Stimulated activated CD4-positive, alpha-beta T cell treated with anti-CD3 and anti-CD28 coated beads, Interleukin-1b, Interleukin-23, amount 100 ng/mL, for 48 hours (primary cell): Measurements from ENCODE around the gene THBS4.
"Not testable (repeated sequence)": the region's sequence is repeated elsewhere in the genome, so short reads cannot be mapped to it uniquely, and the experiment has no call there.

ENCODE experiments used
- DNase-seq: peaks from one replicate; pipeline ENCODE4 v3.0.0-alpha.2; 2020

Gene THBS4

DNA sequence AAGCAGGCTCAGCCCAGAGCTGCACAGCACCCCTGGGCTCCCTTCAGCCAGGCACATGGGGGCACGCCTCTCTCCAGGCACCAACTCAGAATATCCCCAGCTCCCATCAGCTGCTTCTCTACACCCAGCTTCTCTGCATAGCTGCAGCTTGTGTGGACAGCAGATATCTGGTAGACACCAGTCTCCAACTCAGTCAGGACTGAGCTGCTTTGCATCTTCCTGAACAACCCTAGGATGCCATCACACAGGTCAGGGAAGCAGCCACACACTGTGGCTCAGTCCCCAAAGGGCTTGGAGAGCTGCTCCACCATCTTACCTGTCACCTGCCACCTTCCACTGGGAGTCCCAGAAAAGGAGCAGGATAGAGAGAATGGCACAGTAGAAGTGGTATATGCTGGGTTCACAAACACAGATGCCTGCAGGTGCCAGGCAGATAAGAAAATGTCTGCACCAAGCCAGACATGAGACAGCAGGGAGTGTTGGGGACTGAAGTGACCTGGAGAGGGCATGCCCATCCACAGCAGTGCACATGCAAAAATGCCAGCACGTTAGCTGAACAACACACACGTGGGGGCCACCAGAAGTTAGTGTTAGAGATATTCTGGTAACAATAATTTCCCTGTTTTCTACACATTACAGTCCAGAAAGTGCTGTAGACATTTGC is 42.0 kb downstream of the THBS4 start:
- no peak for DNase-seq

DNA sequence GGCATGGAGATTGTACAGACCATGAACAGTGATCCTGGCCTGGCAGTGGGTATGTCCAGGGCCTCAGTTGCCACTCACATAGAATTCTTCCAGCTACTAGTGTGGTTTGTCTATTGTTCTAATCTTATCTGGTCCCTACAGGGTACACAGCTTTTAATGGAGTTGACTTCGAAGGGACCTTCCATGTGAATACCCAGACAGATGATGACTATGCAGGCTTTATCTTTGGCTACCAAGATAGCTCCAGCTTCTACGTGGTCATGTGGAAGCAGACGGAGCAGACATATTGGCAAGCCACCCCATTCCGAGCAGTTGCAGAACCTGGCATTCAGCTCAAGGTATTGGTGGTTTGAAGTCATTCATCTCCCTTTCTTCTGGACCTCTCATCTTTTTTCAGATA is 43.8 kb downstream of the THBS4 start:
- no peak for DNase-seq

GRCh38 chr5:80082281-80082680 is 47.1 kb downstream of the THBS4 start:
- no peak for DNase-seq

DNA sequence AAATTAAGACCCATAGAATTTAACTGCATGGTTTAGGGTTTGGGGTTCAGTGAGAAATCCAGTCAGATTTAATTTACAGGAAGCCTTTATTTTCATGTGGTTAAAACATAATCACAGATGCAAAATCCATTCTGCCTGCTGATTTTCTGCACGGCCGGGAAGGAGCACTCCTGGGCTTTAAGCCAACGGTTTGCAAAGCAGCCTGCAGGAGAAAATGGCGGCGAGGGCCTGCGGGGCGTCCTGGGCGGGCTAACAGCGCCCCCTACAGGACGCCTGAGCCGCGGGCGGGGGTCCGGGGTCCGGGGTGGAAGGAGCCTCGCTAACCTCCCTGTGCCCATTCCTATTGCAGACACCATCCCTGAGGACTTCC is 47.6 kb downstream of the THBS4 start:
- DNase-seq = peak; percentile 70

DNA sequence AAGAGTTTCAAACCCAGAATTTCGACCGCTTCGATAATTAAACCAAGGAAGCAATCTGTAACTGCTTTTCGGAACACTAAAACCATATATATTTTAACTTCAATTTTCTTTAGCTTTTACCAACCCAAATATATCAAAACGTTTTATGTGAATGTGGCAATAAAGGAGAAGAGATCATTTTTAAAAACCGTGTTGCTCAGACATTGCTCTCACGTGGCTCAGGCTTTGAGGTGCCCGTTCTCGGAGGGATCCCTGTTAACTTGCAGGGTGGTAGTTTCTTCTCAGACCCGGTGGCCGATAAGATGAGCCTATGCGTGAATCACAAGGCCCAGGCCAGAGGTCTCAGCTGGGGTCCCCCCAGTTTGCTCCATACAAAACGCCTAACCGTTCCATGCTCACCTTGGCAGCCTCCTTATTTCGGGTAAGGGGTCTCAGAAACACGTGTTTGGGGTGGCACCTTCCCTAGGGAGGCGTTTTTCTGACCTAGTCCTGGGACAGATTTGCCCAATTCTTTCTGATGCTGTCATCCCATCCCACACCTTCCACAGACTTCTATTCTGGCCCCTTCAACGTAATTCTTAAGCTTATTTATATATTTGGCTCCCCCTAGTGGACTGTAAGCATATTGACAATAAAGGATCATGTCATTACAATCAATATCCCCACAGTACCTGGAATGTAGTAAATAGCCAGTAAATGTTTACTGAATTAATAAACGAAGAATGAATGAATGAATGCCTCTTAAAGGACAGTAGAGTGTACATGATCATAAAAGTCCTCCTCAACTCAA is 48.1 kb downstream of the THBS4 start:
- no peak for DNase-seq

- DNase-seq = no peak
Observed at GRCh38 chr5:80090884-80091166, 55.7 kb downstream of the THBS4 start.

DNA sequence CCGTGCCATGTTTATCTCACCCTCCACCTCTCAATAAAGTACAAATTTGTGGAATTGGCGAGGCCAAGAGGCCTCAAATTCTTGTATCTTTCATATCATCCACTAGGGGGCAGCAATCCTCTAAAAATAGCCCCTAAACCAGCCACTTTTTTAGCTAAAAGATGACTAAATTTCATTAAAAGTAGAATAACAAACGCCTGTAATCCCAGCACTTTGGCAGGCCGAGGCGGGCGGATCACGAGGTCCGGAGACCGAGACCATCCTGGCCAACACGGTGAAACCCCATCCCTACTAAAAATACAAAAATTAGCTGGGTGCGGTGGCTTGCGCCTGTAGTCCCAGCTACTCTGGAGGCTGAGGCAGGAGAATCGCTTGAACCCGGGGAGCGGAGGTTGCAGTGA is 56.6 kb downstream of the THBS4 start:
- DNase-seq = peak; percentile 13

GRCh38 chr5:80092486-80093107 is 57.4 kb downstream of the THBS4 start:
- DNase-seq = no peak

- no peak for DNase-seq
Observed at GRCh38 chr5:80093796-80094195, 58.6 kb downstream of the THBS4 start.

DNA sequence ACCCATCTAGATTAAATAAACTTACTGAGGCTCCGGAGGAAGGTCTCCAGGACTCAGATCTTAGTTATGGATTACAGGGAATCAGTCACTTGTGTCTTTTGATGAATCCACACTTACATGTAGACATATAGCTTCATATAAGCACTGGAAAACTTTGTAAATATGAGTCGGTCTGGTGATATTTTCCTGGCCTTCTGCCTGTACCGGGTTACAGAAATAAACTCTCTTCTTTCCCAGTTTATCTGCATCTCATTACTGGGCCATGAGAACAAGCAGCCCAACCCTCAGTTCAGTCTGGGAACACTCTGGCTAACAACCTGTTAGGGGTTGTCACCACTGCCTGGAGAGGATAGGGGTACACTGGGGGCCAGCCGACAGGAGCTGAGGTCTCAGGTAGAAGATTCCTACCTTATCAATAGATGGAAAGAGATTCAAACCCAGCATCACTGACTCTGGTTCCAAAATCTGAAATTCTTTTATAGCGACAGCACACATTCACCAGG is 59.1 kb downstream of the THBS4 start:
- no peak for DNase-seq

- DNase-seq = no peak
Observed at GRCh38 chr5:80097451-80097850, 62.3 kb downstream of the THBS4 start.

GRCh38 chr5:80101993-80102392 is 66.8 kb downstream of the THBS4 start:
- DNase-seq = no peak

DNA sequence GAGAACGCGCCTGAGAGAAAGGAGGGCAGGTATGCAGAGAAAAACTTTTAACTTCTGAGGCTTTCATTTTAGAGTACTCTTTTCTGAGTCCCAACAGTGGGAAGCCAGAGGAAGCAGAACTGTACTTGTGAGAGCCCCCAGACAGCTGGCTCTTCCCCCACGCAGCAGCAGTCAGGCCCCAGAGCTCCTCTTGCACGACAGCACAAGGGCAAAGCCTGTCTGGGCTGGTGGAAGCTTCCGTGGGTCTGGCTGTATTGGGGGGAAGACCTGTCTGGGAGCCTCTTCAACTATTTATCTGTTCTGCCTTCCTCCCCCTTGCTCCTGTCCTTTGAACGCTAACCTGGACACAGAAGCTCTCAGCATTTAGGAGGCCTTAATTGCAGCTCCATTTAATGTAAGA is 68.2 kb downstream of the THBS4 start:
- no peak for DNase-seq

DNA sequence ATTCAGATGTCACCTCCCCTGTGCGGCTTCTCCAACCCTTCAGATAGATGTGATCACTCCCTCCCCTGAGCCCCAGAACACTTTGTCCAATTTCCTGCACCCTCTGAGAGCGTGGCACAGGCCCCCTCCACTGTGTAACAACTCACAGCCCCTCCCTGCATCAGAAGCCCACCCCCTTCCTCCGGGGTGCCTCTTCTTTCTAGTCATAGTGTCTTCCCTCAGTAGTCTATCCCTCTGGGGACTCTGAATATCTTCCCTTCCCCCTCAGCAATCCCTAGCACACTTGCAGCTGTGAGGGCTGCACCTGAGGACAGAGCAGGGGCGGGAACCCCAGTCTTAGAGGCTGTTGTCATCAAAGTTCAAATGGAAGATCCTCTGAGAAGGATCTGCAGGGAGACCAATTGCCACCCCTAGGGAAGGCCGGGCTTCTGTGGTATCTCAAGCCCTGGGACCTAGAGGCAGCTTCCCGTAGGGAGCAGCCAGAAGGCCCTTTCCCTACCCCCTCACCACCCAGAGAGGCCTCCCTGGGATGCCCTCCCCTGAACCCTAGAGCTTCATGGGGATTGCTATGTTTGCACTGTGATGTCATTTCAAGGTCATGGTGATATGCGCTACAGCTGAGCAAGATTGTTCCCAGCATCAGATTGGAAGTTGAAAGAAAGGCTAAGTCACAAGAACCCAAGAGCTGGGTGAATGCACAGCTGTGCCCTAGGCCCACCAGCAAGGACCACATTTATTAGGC is 70.7 kb downstream of the THBS4 start:
- no peak for DNase-seq

DNA sequence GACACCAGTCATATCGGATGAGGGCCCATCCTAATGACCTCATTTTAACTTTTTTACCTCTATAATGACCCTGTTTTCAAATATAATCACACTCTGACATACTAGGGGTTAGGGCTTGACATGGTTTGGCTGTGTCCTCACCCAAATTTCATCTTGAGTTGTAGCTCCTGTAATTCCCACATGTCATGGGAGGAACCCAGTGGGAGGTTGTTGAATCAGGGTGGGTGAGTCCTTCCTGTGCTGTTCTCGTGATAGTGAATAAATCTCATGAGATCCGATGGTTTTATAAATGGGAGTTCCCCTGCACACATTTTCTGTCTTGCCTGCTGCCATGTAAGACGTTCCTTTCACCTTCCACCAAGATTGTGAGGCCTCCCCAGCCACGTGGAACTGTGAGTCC is 71.8 kb downstream of the THBS4 start:
- no peak for DNase-seq

GRCh38 chr5:80109646-80110478 is 74.7 kb downstream of the THBS4 start:
- no peak for DNase-seq

DNA sequence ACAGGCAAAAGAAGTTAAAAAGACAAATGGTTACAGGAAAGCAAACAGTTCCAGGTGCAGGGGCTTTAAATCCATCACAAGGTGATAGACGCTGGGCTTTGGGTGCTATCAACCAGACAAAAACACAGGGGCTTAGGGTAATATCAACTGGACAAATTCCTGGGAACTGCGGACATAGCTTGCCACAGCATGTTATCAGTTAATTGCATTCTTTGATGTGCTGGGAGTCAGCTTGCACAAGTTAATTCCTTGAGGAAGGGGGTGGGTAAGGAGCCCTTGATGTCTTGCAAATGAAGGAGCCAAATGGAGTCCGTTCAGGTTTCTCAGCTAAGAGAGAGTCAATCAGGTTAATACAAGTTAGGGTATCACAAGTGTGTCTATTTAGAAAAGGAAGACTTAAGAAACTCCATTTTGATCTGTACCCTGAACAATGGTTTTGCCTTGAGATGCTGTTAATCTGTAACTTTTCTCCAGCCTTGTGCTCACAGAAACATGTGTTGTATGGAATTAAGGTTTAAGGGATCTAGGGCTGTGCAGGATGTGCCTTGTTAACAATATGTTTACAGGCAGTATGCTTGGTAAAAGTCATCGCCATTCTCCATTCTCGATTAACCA is 76.3 kb downstream of the THBS4 start:
- not testable (repeated sequence) for DNase-seq

GRCh38 chr5:80114860-80115259 is 79.7 kb downstream of the THBS4 start:
- DNase-seq = no peak

- DNase-seq = no peak
Observed at GRCh38 chr5:80116000-80116399, 80.9 kb downstream of the THBS4 start.

DNA sequence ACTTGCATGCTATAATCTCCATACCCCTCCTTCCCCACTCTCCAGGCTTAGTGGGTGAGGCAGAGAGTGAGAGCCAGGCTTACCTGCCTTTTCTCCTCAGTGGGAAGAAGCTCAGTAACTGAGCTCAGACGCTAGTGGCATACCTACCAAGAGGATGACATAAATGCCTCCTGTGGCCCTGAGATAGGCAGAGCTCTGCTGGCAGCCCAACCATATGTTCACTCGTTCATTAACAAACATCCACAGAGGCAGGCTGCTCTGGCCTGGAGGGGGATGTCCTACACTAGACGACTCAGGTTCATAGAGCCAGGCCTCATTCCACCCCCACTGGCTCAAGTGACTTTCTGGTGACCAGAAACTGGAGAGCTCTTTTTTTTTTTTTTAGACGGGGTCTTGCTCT is 81.3 kb downstream of the THBS4 start:
- no peak for DNase-seq

DNA sequence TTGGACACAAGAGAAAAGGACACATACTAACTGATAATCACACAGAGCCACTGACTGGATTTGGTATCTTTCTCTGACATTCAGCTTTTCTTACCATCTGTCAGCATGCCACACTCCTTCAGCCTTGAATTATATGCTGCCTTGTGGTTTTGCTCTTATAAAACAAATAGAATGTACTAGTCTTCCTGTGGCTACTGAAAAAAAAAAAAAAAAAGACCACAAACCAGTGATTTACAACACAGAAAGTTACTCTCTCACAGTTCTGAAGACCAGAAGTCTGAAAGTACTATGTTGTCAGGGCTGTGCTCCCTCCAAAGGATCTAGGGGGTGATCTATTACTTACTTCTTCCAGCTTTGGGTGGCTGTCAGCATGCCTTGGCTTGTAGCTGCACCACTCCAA is 82.3 kb downstream of the THBS4 start:
- DNase-seq = no peak

- no peak for DNase-seq
Observed at GRCh38 chr5:80119372-80119771, 84.2 kb downstream of the THBS4 start.
